HepG2 (cell line): ENCODE measurements around the gene WDR76. TPM values are rescaled to one million over a fixed set of nuclear protein-coding genes. Genes with fewer than 3 reads are reported as not detected.
A peak's percentile ranks its signal among the peaks of the same experiment; 100 is the strongest.

Source experiments
- ATAC-seq: fragments of 200-7000 bp; cut with Tn5 transposase; 3 replicates; pipeline ENCODE4 v1.9.1; 2020; ENCODE audit warnings: mild to moderate bottlenecking, moderate library complexity
- BruUV-seq: library from RNA; stranded (reverse); fragments of 400-500 nt; replicated peaks from 2 replicates; lab custom pipeline; 2021; lab: Mats Ljungman, UMichigan
- CTCF ChIA-PET: fragments of 300-600 bp; formaldehyde crosslinking; extraction: SDS; loops from one replicate; lab custom pipeline; 2021; ENCODE audit warnings: low total read pairs, inconsistent platforms, low intra/inter-chr PET ratio; lab: Yijun Ruan, JAX
- POLR2A ChIA-PET: fragments of 350-600 bp; sonication (Branson Sonifier 250); formaldehyde crosslinking; loops from one replicate; lab custom pipeline; 2020; ENCODE audit warnings: antibody characterized with exemption, inconsistent platforms; lab: Yijun Ruan, JAX
- DNase-seq: peaks from one replicate; pipeline ENCODE4 v3.0.0-alpha.2; 2015; ENCODE audit warnings: low spot score
- FAIRE-seq: peaks from 3 replicates; lab custom pipeline; 2011; peaks lifted over from hg19 to GRCh38; lab: Jason Lieb, UNC
- H2AFZ ChIP-seq: one replicate; pipeline ENCODE4 v1.6.1; 2011; ENCODE audit warnings: low read length, inconsistent platforms
- H3K27ac ChIP-seq: fragments of 300-600 bp; 3 replicates; pipeline ENCODE4 v1.8.0; 2011; ENCODE audit warnings: mixed run types, mild to moderate bottlenecking, mixed read lengths, low read length, inconsistent platforms; ENCODE audit not compliant: insufficient read depth; ENCODE audit errors: extremely low read length
- H3K27me3 ChIP-seq, 2 experiments: fragments of 200-600 bp in 1 of 2; 2 replicates in 1 of 2; 3 replicates in 1 of 2; pipeline versions ENCODE4 v1.6.0 to v1.8.0; 2011; ENCODE audit warnings: low read length in 2 of 2, mild to moderate bottlenecking in 2 of 2, moderate library complexity in 2 of 2, inconsistent platforms in 1 of 2; ENCODE audit not compliant: insufficient read depth in 2 of 2, control insufficient read depth in 1 of 2
- H3K36me3 ChIP-seq, 2 experiments: fragments of 200-600 bp in 1 of 2; replicated peaks in 1 of 2; 2 replicates in 1 of 2; 3 replicates in 1 of 2; pipeline versions ENCODE4 v1.5.1 to v1.8.0; 2011; ENCODE audit warnings: low read length in 2 of 2, inconsistent platforms in 1 of 2; ENCODE audit not compliant: insufficient read depth in 2 of 2, control insufficient read depth in 1 of 2
- H3K4me1 ChIP-seq: 2 replicates; pipeline ENCODE4 v1.5.1; 2012; ENCODE audit warnings: low read length, inconsistent platforms; ENCODE audit not compliant: insufficient read depth
- H3K4me2 ChIP-seq: 2 replicates; pipeline ENCODE4 v1.6.0; 2011; ENCODE audit warnings: low read depth, low read length, inconsistent platforms
- H3K4me3 ChIP-seq, 3 experiments: fragments of 200-600 bp in 1 of 3; sonication (generic), shearing (Covaris generic) in 1 of 3; replicated peaks in 1 of 3; 2 replicates each; pipeline ENCODE4 v1.5.1; 2011 to 2016; ENCODE audit warnings: low read length in 3 of 3, inconsistent platforms in 2 of 3, low read depth in 2 of 3, mild to moderate bottlenecking in 2 of 3, control low read depth in 1 of 3, mixed read lengths in 1 of 3; ENCODE audit not compliant: insufficient read depth in 1 of 3
- H3K79me2 ChIP-seq: one replicate; pipeline ENCODE4 v1.6.1; 2011; ENCODE audit warnings: low read length, inconsistent platforms; ENCODE audit not compliant: insufficient read depth
- H3K9ac ChIP-seq: 2 replicates; pipeline ENCODE4 v1.6.0; 2011; ENCODE audit warnings: mild to moderate bottlenecking, low read depth, low read length, inconsistent platforms; ENCODE audit not compliant: insufficient read depth
- H3K9me3 ChIP-seq: 2 replicates; pipeline ENCODE4 v1.5.1; 2012; ENCODE audit warnings: mild to moderate bottlenecking, low read length
- H4K20me1 ChIP-seq: 2 replicates; pipeline ENCODE4 v1.6.0; 2011; ENCODE audit warnings: inconsistent platforms, mild to moderate bottlenecking, low read length, moderate library complexity; ENCODE audit not compliant: insufficient read depth
- GFI1 ChIP-seq: sonication (generic); formaldehyde crosslinking; IDR thresholded peaks from 2 replicates; pipeline ENCODE4 v1.5.0; 2020; ENCODE audit warnings: missing genetic modification reagents, mild to moderate bottlenecking, borderline replicate concordance
- HOXA9 ChIP-seq: sonication (generic); formaldehyde crosslinking; IDR thresholded peaks from 2 replicates; pipeline ENCODE4 v1.8.1; 2022; ENCODE audit warnings: missing genetic modification reagents, mild to moderate bottlenecking, moderate library complexity, borderline replicate concordance
- NR2F1 ChIP-seq, 2 experiments: fragments of 450-650 bp in 1 of 2; formaldehyde crosslinking in 1 of 2; IDR thresholded peaks; 2 replicates each; pipeline versions ENCODE4 v1.5.0 to v1.6.1; 2016 to 2020; ENCODE audit warnings: mild to moderate bottlenecking in 1 of 2, missing compliant biosample characterization in 1 of 2, missing genetic modification reagents in 1 of 2, moderate library complexity in 1 of 2
- POGZ ChIP-seq: sonication (generic); formaldehyde crosslinking; IDR thresholded peaks from 2 replicates; pipeline ENCODE4 v1.4.0; 2020; ENCODE audit warnings: mild to moderate bottlenecking, missing genetic modification reagents
- PPARG ChIP-seq: conservative IDR thresholded peaks from 2 replicates; pipeline ENCODE4 v1.6.1; 2016; ENCODE audit warnings: missing biosample characterization, missing genetic modification reagents
- PRPF4 ChIP-seq: fragments of 200-400 bp; formaldehyde crosslinking; IDR thresholded peaks from 2 replicates; pipeline ENCODE4 v1.6.1; 2016; ENCODE audit warnings: low read length, low read depth; ENCODE audit not compliant: poor library complexity, severe bottlenecking
- RBFOX2 ChIP-seq: fragments of 200-400 bp; formaldehyde crosslinking; IDR thresholded peaks from 2 replicates; pipeline ENCODE4 v1.6.1; 2017; ENCODE audit warnings: low read depth, mild to moderate bottlenecking, low read length
- SMYD3 ChIP-seq: sonication (generic); formaldehyde crosslinking; IDR thresholded peaks from 2 replicates; pipeline ENCODE4 v1.8.1; 2023; ENCODE audit warnings: mild to moderate bottlenecking, missing genetic modification reagents
- ZMYM4 ChIP-seq: sonication (generic); formaldehyde crosslinking; IDR thresholded peaks from 2 replicates; pipeline ENCODE4 v1.8.1; 2023; ENCODE audit warnings: mild to moderate bottlenecking, missing genetic modification reagents
- ZNF180 ChIP-seq: sonication (generic); formaldehyde crosslinking; IDR thresholded peaks from 2 replicates; pipeline ENCODE4 v1.4.0; 2020; ENCODE audit warnings: low read depth, missing genetic modification reagents, borderline replicate concordance
- ZNF253 ChIP-seq: sonication (generic); formaldehyde crosslinking; IDR thresholded peaks from 2 replicates; pipeline ENCODE4 v1.8.0; 2022; ENCODE audit warnings: mild to moderate bottlenecking, missing genetic modification reagents, borderline replicate concordance
- ZNF570 ChIP-seq: sonication (generic); formaldehyde crosslinking; IDR thresholded peaks from 2 replicates; pipeline ENCODE4 v1.4.0; 2020; ENCODE audit warnings: mild to moderate bottlenecking, missing genetic modification reagents, borderline replicate concordance
- ZNF609 ChIP-seq: sonication (generic); formaldehyde crosslinking; IDR thresholded peaks from 2 replicates; pipeline ENCODE4 v1.4.0; 2020; ENCODE audit warnings: mild to moderate bottlenecking, missing genetic modification reagents, borderline replicate concordance
- WGBS: methylation state at CpG from one replicate; pipeline ENCODE4 v1.1.6; 2017; ENCODE audit warnings: low lambda C conversion rate; 5-methylcytosine and 5-hydroxymethylcytosine counted together
- in situ Hi-C: cut with HindIII; loops from 2 replicates; pipeline ENCODE4 v1.10.0; 2017; ENCODE audit warnings: low pct_unique_long_range_greater_than_20kb; ENCODE audit not compliant: extremely low pct_ligation_motif_present
- intact Hi-C: fragments of 100-400 bp; cut with micrococcal nuclease; formaldehyde crosslinking; loops from one replicate; pipeline ENCODE4 v1.10.0; 2022; ENCODE audit not compliant: unreplicated experiment
- polyA plus RNA-seq, 8 experiments: library from polyadenylated mRNA; depleted of rRNA in 3 of 8; stranded (reverse) in 7 of 8; unstranded in 1 of 8; fragments of >200 nt; fragmentation: Illumina TruSeq in 4 of 8; extraction: Trizol in 4 of 8; gene quantifications; 2 replicates each; pipeline versions ENCODE4 v1.2.1 to v1.2.3, GENCODE V29; 2011 to 2016; ENCODE audit warnings: low read depth in 4 of 8, missing spikeins in 1 of 8, mixed read lengths in 1 of 8; ENCODE audit not compliant: insufficient read depth in 1 of 8
- total RNA-seq, 5 experiments: library from RNA; depleted of rRNA; stranded (reverse); fragments of >200 nt; fragmentation: Illumina TruSeq; extraction: Trizol; gene quantifications; 2 replicates each; pipeline ENCODE4 v1.2.3, GENCODE V29; 2016; ENCODE audit warnings: low read depth in 1 of 5
- TF ChIP-seq, protein P1 (sequence below): sonication (generic); formaldehyde crosslinking; IDR thresholded peaks from 2 replicates; pipeline ENCODE4 v1.4.0; 2020; ENCODE audit warnings: missing genetic modification reagents, low read depth, mild to moderate bottlenecking, borderline replicate concordance
- TF ChIP-seq, protein P2 (sequence below): sonication (generic); formaldehyde crosslinking; IDR thresholded peaks from 2 replicates; pipeline ENCODE4 v1.4.0; 2020; ENCODE audit warnings: missing genetic modification reagents; ENCODE audit errors: not compliant biosample characterization

Gene WDR76
- total and polyA plus RNA-seq, 2 of the 13 experiments (the other 11 are each of a cell fraction or from before 2014, with no cell fraction given) = 1.1 to 9.7 TPM

DNA sequence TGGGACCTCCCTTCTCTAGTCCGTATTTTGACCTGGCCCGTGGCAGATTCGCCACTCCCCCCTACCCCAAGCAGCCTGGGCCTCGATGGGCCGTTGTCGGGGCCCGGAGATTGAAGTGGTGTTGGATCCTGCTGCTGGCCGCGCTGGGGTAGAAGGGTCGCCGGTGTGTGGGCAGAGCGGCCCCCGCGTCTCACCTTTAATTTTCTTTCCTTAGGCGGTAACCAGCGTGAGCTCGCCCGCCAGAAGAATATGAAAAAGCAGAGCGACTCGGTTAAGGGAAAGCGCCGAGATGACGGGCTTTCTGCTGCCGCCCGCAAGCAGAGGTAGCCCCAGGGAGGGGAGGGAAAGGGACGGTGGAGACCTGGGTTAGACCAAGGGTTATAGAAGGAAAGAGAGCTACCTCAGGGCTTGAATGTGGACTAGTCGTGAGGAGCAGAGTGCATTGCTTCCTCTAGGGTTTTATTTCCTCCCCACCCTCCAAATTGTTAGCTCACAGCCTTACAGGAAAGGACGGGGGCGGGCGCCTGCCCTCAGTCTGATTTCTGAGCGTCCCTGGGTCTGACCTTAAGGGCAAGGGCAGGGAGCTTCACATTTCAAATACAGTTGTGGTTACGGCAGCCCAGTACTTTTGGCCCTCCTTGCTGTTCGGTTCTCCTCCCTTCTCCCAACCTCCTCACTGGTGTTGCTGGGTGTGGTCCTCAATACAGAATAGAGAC, 33.9 kb upstream of the WDR76 start (continued):
- TF ChIP-seq ZNF570 (CRISPR knock-in tag) = no peak
- no peak for TF ChIP-seq POGZ (CRISPR knock-in tag)
- TF ChIP-seq, protein P1, sequence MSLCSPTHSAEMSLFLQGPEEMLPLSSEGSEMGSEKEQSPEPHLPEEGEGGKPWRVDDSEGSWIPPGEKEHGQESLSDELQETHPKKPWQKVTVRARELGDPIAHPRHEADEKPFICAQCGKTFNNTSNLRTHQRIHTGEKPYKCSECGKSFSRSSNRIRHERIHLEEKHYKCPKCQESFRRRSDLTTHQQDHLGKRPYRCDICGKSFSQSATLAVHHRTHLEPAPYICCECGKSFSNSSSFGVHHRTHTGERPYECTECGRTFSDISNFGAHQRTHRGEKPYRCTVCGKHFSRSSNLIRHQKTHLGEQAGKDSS (CRISPR knock-in tag) = no peak

DNA sequence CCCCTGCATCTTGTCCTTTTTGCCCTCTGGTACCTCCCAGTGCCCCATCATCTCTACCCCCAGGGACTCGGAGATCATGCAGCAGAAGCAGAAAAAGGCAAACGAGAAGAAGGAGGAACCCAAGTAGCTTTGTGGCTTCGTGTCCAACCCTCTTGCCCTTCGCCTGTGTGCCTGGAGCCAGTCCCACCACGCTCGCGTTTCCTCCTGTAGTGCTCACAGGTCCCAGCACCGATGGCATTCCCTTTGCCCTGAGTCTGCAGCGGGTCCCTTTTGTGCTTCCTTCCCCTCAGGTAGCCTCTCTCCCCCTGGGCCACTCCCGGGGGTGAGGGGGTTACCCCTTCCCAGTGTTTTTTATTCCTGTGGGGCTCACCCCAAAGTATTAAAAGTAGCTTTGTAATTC, 33.2 kb upstream of the WDR76 start:
- Histone ChIP-seq H2AFZ (no peak overlapping the region), H3K79me2 (peaks cover 26% of the 10 kb centered on the region), H3K4me3 (peak overlapping the region; percentile 98 to 100 (median 99)), H4K20me1 (peaks cover 28% of the 10 kb centered on the region), H3K27me3 (no peaks in the 10 kb centered on the region; a peak in 1 of 5 replicates), H3K36me3 (peaks cover 8 to 35% of the 10 kb centered on the region in 2 experiments), H3K27ac (peak overlapping the region; percentile 98), H3K9ac (peak overlapping the region; percentile 100), H3K4me2 (peak overlapping the region; percentile 96), H3K4me1 (peaks cover 52% of the 10 kb centered on the region), H3K9me3 (no peaks in the 10 kb centered on the region)
- in situ Hi-C loops = no loop called here
- no TSS peak for BruUV-seq
- 94% methylated on average over 10 of the region's 10 CpGs for WGBS
- DNase-seq (no peak), ATAC-seq (no peak), FAIRE-seq (no peak)
- intact Hi-C loops = no loop called here
- ChIA-PET POLR2A (interaction anchor here (0.7 to 2.0 kb wide), 3 partner anchors 10 to 31 kb away, joined by 5 to 8 read pairs (median 7); partner anchors contain the start of genes ELL3 and MFAP1), CTCF (no interaction called here)
- no peak for TF ChIP-seq PRPF4
- TF ChIP-seq RBFOX2 = peak; percentile 30; the same call in 1 of the 2 replicates
- no peak for TF ChIP-seq ZNF180 (CRISPR knock-in tag)
- TF ChIP-seq GFI1 (CRISPR knock-in tag) = 0 out of 2 replicates have a peak, but pooled peaks have one; percentile 31
- no peak for TF ChIP-seq SMYD3 (CRISPR knock-in tag)
- 0 out of 2 replicates have a peak, but pooled peaks have one; percentile 24 for TF ChIP-seq ZNF253
- no peak for TF ChIP-seq PPARG (CRISPR knock-in tag)
- TF ChIP-seq ZMYM4 (CRISPR knock-in tag) = no peak
- TF ChIP-seq HOXA9 (CRISPR knock-in tag) = no peak
- no peak for TF ChIP-seq NR2F1 (CRISPR knock-in tag; IDR thresholded peaks at IDR 0.05)
- no peak for TF ChIP-seq ZNF609
- TF ChIP-seq, protein P2, sequence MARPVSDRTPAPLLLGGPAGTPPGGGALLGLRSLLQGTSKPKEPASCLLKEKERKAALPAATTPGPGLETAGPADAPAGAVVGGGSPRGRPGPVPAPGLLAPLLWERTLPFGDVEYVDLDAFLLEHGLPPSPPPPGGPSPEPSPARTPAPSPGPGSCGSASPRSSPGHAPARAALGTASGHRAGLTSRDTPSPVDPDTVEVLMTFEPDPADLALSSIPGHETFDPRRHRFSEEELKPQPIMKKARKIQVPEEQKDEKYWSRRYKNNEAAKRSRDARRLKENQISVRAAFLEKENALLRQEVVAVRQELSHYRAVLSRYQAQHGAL = no peak
